MG63 (cell line): ENCODE data around the gene SLC44A5. TPM values are rescaled to one million over a fixed set of nuclear protein-coding genes. Genes with fewer than 3 reads are reported as not detected.
A peak's percentile ranks its signal among the peaks of the same experiment; 100 is the strongest.
"Not testable (repeated sequence)": the region's sequence is repeated elsewhere in the genome, so short reads cannot be mapped to it uniquely, and the experiment has no call there.

ENCODE experiments used
- DNase-seq: peaks from one replicate; pipeline ENCODE4 v3.0.0-alpha.2; 2020
- H3K27me3 ChIP-seq: fragments of 250-450 bp; sonication (Bioruptor Pico); 2 replicates; pipeline ENCODE4 v1.5.1; 2020; ENCODE audit warnings: mild to moderate bottlenecking, moderate library complexity
- H3K36me3 ChIP-seq: fragments of 250-450 bp; sonication (Bioruptor Pico); 2 replicates; pipeline ENCODE4 v1.5.1; 2020; ENCODE audit warnings: mild to moderate bottlenecking, moderate library complexity
- H3K4me3 ChIP-seq: fragments of 250-450 bp; sonication (Bioruptor Pico); 2 replicates; pipeline ENCODE4 v1.5.1; 2020; ENCODE audit warnings: mild to moderate bottlenecking, moderate library complexity
- H3K9me3 ChIP-seq: fragments of 250-450 bp; sonication (Bioruptor Pico); 2 replicates; pipeline ENCODE4 v1.5.1; 2020; ENCODE audit warnings: mild to moderate bottlenecking, moderate library complexity
- total RNA-seq: library from RNA; depleted of rRNA; stranded (reverse); fragments of >200 nt; shearing (Covaris generic); gene quantifications from 2 replicates; pipeline ENCODE4 v1.2.3, GENCODE V29; 2014; ENCODE audit warnings: low replicate concordance

SLC44A5 gene
- total RNA-seq, 1 experiment from 2014 or later = not detected

DNA sequence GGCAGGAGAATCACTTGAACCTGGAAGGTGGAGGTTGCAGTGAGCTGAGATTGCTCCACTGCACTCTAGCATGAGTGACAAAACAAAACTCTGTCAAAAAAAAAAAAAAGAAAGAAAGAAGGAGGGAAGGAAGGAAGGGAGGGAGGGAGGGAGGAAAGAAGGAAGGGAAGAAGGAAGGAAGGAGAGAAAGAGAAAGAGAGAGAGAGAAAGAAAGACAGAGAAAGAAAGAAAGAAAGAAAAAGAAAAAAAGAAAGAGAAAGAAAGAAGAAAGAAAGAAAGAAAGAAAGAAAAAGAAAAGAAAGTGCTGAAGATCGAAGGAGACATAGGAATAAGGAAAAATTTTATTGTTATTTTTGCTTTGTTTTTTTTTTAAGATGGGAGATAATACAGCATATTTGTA, 166.7 kb downstream of the SLC44A5 start:
- H3K4me3 ChIP-seq = no peak overlapping the region
- H3K27me3 ChIP-seq = no peaks in the 10 kb centered on the region
- H3K9me3 ChIP-seq = no peaks in the 10 kb centered on the region
- H3K36me3 ChIP-seq = no peaks in the 10 kb centered on the region
- no peak for DNase-seq

DNA sequence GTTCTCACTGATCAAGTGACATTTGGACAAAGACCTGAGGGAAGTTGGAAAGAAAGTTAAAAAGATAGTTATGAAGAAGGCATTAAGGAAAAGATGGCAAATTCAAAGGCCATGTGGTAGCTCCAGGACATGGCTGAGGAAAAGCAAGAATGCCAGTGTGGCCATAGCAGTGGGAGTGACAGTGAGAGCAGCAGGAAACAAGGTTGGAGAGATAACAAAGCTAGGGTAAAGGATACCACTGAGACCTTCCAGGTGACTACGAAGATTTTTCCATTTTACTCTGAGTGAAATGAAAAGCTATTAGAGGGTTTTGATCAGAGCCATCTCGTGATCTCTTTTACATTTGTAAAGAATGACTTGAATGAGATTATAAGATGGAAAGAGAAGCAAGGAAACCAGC, 170.6 kb downstream of the SLC44A5 start:
- Histone ChIP-seq H3K4me3 (no peak overlapping the region), H3K36me3 (no peaks in the 10 kb centered on the region), H3K27me3 (no peaks in the 10 kb centered on the region), H3K9me3 (no peaks in the 10 kb centered on the region)
- DNase-seq = no peak

DNA sequence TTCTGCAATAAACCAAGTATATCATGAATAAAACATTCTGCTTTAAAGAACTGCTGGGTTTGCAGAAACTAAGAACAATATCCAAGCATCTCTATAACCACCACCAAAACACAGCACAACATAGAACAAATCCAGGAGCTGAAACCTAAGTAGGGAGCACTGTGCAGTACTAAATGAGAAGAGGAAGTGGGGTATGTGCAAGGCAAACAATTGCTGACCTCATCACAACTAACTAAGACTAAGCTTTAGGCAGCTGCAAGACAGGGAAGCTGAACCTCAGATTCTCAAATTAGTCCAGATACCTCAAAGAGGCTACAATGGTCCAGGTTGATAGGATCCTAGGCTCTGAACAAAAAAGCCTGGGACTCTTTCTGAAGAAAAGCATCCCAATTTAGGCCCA, 172.6 kb downstream of the SLC44A5 start:
- no peak overlapping the region for H3K4me3 ChIP-seq
- no peaks in the 10 kb centered on the region for H3K9me3 ChIP-seq
- H3K27me3 ChIP-seq = no peaks in the 10 kb centered on the region
- H3K36me3 ChIP-seq = no peaks in the 10 kb centered on the region
- DNase-seq = no peak

DNA sequence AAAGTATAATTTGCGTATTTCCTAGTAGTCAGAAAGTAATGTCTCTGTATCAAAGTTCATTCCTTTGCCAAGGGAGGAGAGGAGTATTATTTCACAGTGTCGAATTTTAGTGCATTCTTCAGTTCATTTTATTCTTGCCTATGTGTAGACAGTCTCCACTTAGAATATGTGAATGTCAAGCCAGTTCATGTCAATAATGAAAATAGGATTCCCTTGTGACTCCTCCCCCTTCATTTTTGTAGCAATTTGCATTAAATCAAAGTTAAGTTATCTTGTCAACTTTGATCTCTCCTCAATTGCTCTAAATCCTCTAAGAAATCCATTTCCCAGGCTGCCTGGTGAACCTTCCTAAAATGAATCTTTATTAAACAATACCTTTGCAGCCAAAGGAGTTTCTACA, 179.1 kb downstream of the SLC44A5 start:
- H3K36me3 ChIP-seq = no peaks in the 10 kb centered on the region
- no peaks in the 10 kb centered on the region for H3K27me3 ChIP-seq
- DNase-seq = no peak
- H3K9me3 ChIP-seq = no peaks in the 10 kb centered on the region
- H3K4me3 ChIP-seq = no peak overlapping the region

DNA sequence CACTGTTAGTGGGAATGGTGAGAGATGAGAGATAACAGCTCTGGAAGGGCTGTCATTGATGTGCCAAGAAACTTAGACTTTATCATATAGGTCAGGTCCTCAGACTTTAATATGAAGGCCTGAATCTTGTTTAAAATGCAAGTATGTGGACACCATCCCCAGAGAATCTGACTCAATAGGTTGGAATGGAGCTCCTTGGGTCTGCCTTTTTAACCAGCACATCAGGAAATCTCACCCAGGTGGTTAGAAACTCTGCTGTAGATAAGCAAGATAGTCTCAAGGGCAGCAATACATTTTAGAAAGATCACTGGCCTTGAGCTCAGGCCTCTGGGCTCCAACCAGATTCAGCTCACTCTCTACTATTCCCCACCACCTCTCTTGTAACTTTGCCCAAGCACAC, 180.4 kb downstream of the SLC44A5 start:
- Histone ChIP-seq H3K9me3 (no peaks in the 10 kb centered on the region), H3K4me3 (no peak overlapping the region), H3K36me3 (no peaks in the 10 kb centered on the region), H3K27me3 (no peaks in the 10 kb centered on the region)
- DNase-seq = no peak

DNA sequence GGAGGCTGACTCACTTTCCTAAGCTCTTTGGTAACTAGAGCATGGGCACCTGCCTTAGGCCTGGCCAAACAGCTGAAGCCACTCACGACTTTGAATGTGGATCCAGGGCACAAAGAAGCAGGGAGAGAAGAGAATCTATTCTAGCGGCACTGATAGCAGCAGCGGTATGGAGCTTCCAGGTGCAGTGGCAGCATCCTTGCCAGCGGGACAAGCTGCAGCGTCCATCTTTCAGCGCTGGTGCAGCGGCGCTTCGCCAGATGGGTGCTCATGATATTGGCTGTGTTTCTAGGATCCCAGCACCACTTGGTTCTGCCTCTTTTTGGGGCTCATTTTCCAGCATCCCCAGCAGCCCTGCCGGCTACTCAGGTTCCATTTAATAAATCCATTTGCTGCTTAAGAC, 184.2 kb downstream of the SLC44A5 start:
- Histone ChIP-seq H3K4me3 (no peak overlapping the region), H3K9me3 (no peaks in the 10 kb centered on the region), H3K36me3 (no peaks in the 10 kb centered on the region), H3K27me3 (no peaks in the 10 kb centered on the region)
- DNase-seq = no peak

DNA sequence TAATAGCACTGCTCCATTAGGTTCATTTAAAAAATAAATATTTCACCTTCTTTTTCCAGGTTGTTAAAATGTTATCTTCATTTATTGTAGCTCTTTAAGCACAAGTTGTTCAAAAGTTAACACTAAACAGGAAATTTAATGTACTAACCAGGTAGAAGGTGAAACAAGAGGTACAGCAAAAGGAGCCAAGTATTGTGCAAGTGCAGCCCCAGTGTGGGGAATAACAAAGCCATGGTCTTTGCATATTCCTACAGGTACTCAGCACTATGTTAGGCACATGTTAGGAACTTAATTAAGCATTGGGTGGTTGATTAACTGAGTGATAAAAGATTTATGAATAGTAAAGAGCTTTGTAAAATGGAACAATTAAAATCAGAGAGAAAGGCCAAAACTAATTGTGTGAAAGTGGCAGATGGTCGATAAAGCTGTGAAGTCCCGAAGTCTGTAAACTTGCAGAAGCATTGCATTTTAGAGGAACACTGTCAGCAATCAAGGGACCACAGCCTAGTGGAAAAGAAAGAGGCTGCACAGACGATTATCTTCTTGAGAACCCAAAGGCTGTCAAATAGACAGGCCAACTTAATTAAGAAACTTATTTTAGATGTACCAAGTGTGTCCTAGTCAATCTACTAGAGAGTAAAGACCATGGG, 185.8 kb downstream of the SLC44A5 start:
- Histone ChIP-seq H3K36me3 (no peaks in the 10 kb centered on the region), H3K27me3 (no peaks in the 10 kb centered on the region), H3K4me3 (no peak overlapping the region), H3K9me3 (no peaks in the 10 kb centered on the region)
- DNase-seq = no peak

DNA sequence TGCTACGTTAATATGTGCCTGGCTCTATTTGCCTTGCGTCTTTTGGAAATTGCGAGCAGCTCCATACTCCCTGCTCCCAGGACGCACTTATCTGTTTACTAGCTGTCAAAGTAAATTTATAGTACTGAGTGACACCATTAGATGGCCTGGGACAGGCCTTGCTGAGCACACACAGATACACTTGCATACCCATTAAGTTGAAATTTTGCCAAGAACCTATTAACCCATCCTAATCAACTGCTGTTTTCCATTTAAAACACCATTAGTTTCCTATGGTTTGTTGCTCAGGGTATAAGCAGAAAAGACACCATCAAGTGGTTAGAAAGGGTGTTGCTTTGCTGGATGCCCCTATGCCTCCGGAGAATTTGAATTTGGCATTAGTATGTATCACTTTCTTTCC, 187.3 kb downstream of the SLC44A5 start:
- Histone ChIP-seq H3K36me3 (no peaks in the 10 kb centered on the region), H3K9me3 (no peaks in the 10 kb centered on the region), H3K4me3 (no peak overlapping the region), H3K27me3 (no peaks in the 10 kb centered on the region)
- DNase-seq = no peak

DNA sequence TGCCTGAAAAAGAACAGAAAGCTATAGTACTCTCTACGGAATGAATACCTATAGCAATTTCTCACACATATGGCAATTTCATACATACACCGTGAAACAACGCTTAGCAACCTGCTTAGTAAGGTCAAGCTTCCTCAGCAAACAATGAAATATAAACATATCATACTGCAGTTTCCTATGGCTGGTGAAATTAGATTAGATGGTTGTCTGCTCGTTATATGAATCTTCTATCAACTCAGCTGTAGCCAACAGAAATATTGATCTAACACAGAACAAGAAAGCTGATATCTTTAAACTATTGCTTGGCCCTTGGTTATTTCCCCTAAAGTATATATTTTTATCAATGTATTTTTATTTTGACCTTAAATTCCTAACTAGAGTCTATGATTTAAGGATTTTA, 187.8 kb downstream of the SLC44A5 start:
- H3K36me3 ChIP-seq = no peaks in the 10 kb centered on the region
- no peak for DNase-seq
- H3K9me3 ChIP-seq = no peaks in the 10 kb centered on the region
- H3K4me3 ChIP-seq = no peak overlapping the region
- no peaks in the 10 kb centered on the region for H3K27me3 ChIP-seq

DNA sequence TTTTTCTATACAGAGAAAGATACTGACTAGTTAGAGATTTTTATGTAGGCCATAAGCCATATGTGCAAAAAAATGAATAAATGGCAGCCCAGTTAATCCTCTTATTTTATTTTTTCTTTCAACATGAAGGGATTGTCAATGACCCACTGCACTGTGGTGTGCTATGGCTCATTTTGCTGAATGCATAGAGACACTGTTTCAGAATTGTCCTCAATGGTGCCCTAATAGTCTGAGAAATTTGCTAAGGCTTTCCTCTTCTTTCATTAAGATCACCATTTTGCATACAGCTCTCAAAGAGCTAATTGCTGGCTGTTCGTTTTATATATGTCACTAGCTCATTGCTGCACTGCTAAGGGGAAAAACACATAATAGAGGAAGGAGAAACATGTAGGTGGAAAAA, 189.5 kb downstream of the SLC44A5 start:
- Histone ChIP-seq H3K9me3 (no peaks in the 10 kb centered on the region), H3K36me3 (no peaks in the 10 kb centered on the region), H3K4me3 (no peak overlapping the region), H3K27me3 (no peaks in the 10 kb centered on the region)
- no peak for DNase-seq

DNA sequence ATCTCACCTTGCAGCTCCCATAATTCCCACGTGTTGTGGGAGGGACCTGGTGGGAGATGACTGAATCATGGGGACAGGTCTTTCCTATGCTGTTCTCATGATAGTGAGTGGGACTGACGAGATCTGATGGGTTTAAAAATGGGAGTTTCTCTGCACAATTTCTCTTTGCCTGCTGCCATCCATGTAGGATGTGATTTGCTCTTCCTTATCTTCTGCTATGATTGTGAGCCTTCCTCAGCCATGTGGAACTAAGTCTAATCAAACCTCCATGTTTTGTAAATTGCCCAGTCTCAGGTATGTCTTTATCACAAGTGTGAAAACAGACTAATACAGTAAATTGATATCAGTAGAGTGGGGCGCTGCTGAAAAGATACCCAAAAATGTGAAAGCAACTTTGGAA, 195.7 kb downstream of the SLC44A5 start:
- H3K9me3 ChIP-seq = no peaks in the 10 kb centered on the region
- no peaks in the 10 kb centered on the region for H3K27me3 ChIP-seq
- DNase-seq = no peak
- no peak overlapping the region for H3K4me3 ChIP-seq
- no peaks in the 10 kb centered on the region for H3K36me3 ChIP-seq

DNA sequence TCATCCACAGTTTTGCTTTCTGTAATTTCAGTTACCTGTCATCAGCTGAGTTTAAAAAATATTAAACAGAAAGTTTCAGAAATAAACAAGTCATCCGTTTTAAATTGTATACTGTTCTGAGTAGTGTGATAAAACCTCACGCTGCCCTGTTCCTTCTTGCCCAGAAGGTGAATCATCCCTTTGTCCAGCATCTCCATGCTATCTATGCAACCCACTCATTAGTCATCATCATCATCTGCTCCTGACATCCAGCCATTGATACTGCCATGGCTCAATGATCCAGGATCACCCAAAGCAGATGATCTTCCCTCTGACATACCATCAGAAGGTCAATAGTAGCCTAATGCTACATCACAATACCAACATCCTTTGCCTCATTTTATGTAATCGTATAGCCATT, 198.3 kb downstream of the SLC44A5 start:
- H3K4me3 ChIP-seq = no peak overlapping the region
- DNase-seq = peak; percentile 29
- H3K9me3 ChIP-seq = no peaks in the 10 kb centered on the region
- H3K36me3 ChIP-seq = no peaks in the 10 kb centered on the region
- no peaks in the 10 kb centered on the region for H3K27me3 ChIP-seq

DNA sequence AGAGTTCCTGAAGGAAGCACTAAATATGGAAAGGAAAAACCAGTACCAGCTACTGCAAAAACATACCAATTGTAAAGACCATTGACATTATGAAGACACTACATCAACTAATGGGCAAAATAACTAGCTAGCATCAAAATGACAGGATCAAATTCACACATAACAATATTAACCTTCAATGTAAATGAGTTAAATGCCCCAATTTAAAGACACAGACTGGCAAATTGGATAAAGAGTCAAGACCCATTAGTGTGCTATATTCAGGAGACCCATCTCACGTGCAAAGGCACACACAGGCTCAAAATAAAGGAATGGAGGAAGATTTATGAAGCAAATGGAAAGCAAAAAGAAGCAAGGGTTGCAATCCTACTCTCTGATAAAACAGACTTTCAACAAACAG, 206.2 kb downstream of the SLC44A5 start:
- H3K27me3 ChIP-seq, DNase-seq, H3K9me3 ChIP-seq, H3K36me3 ChIP-seq, H3K4me3 ChIP-seq: not testable (repeated sequence)

DNA sequence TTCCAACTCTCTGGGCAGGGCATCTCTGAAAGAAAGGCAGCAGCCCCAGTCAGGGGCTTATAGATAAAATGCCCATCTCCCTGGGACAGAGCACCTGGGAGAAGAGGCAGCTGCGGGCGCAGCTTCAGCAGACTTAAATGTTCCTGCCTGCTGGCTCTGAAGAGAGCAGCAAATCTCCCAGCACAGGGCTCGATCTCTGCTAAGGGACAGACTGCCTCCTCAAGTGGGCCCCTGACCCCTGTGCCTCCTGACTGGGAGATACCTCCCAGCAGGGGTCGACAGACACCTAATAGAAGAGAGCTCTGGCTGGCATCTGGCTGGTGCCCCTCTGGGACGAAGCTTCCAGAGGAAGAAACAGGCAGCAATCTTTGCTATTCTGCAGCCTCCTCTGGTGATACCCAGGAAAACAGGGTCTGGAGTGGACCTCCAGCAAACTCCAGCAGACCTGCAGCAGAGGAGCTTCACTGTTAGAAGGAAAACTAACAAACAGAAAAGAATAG, 207.7 kb downstream of the SLC44A5 start:
- DNase-seq = not testable (repeated sequence)

DNA sequence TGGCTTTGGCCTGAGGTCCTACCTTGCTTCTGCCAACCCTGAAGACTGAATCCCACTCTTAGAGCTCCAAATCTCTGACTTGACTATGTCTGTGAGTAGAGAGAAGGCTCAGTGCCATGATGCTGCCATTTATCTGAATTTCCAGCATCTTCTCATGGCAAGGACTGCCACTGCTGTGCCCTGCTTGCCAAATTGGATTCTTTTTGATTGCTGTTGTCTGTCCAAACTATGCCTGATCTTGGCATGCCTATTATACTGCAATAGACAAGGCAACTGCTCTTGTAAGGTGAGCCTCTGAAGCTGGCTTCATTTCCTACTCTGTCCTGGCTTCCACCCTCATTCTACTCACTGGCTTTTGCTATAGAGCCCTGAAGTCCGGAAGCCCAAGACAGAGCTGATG, 210.2 kb downstream of the SLC44A5 start:
- no peak overlapping the region for H3K4me3 ChIP-seq
- no peaks in the 10 kb centered on the region for H3K27me3 ChIP-seq
- DNase-seq = no peak
- no peaks in the 10 kb centered on the region for H3K9me3 ChIP-seq
- H3K36me3 ChIP-seq = no peaks in the 10 kb centered on the region

More for the DNA sequence above, 207.7 kb downstream of the SLC44A5 start:
- H3K4me3 ChIP-seq, H3K9me3 ChIP-seq, H3K36me3 ChIP-seq, H3K27me3 ChIP-seq: not testable (repeated sequence)

DNA sequence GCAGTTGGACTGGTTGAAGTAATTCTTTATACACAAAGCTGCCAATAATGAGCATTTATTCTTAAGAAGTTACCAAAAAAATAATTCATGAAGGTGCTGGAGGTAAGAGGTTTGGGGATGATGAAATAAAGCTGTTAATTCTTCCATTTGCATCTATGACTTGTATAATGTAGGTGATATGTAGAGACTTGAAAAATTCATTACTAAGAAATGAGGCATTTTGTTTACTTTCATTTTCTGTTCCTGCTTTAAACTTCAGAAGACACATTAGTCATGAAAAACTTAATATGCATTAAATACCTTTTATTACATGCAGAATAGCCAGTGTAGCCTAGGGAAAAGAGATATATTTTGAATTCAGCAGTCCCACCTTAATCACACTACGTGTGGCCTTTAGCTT, 214.2 kb downstream of the SLC44A5 start:
- Histone ChIP-seq H3K36me3 (no peaks in the 10 kb centered on the region), H3K27me3 (no peaks in the 10 kb centered on the region), H3K9me3 (no peaks in the 10 kb centered on the region), H3K4me3 (no peak overlapping the region)
- DNase-seq = no peak

DNA sequence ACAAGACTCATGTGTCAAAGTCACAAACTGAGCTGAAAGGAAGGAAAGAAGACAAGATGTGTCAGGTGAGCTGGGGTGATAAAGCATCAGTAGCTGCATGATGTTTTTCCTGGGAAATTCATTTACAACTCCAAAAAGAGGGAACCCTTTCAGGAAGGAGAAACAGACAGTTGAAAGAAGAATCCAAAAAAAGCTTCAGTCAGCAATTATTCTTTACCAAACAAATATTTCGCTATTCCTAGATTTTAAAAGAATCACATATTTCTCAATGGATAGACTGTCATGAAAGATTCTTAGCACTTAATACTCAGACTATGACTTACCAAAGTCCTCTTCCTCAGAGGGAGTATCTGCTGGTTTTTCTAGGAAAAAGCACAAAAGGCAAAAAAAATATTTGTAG, 214.7 kb downstream of the SLC44A5 start:
- H3K27me3 ChIP-seq = no peaks in the 10 kb centered on the region
- H3K36me3 ChIP-seq = no peaks in the 10 kb centered on the region
- no peaks in the 10 kb centered on the region for H3K9me3 ChIP-seq
- H3K4me3 ChIP-seq = no peak overlapping the region
- DNase-seq = no peak

DNA sequence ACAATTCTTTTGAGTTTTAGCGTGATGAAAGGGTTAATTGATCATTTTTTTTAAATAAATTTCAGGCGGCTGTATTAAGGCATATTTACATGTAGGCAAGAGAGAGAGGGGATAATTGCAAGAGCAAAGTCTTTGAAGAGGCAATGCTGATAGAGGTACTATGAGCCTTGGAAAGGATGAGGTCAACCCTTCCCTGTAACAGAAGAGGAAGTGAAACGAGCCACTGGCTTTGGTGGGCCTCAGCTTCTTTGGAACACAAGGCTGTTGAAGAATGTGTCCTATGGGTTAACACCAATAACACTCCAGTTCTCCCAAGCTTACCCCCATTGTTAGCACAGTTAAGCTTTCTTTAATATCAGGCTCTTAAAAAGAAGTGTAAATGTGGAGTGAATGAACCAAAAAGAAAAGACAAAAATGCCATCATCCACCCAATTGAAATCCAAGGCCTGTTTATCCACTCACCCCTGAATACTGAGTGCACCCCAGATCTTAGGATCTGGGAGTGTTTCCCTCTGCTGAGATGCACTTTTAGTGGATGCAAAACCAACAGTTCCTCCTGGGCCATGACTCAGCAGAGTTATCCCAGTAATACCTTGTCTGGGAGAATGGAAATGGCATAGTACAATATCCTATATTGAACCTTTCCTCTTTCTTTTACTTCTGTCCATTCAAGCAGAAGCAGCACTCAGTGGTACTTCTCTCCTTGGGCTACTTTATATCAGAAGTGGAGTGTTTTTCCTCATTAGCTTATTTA, 216.4 kb downstream of the SLC44A5 start:
- Histone ChIP-seq H3K4me3 (no peak overlapping the region), H3K36me3 (no peaks in the 10 kb centered on the region), H3K27me3 (no peaks in the 10 kb centered on the region), H3K9me3 (no peaks in the 10 kb centered on the region; the same call in none of the 2 replicates)
- DNase-seq = no peak
